ENCODE results near the gene GRID2.

DNA sequence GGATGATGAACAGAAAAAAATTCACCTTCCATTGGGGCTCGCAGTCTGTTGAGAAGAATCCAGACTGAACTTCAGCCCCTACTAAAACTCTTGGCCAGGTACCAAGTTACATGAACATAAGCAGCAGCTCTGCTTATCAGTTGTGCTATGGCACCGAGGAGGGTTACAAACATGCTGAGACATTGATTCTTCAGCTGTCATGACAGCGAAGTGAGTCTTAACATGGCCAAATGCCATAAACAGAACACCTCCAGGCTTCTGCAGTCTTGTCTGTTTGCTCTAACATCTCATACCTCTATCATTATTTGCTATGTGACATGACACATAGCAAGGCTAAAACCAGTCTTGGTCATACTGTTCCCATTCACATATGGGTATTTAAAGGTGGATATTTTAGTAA lies 521.5 kb downstream of the GRID2 start:
- TF ChIP-seq EZH2 (IDR thresholded peaks at IDR 0.05; ENCODE audit: low read length, unreplicated experiment): no peak
- TF ChIP-seq CTCF (conservative IDR thresholded peaks at IDR 0.05; ENCODE audit: low read depth, low read length): no peak
- TF ChIP-seq EZH2phosphoT487 (IDR thresholded peaks at IDR 0.05; ENCODE audit: borderline replicate concordance, low read length): no peak
